HL-60 (cell line): ENCODE data around the gene CFAP92.

Experiments
- DNase-seq, 2 experiments: peaks; one replicate each; pipeline ENCODE4 v3.0.0-alpha.2; 2010 to 2020; ENCODE audit warnings: low read depth in 1 of 2, low spot score in 1 of 2
- H3K27ac ChIP-seq: fragments of 250-450 bp; sonication (Bioruptor Pico); replicated peaks from 2 replicates; pipeline ENCODE4 v1.5.1; 2020; ENCODE audit warnings: mild to moderate bottlenecking, moderate library complexity
- H3K27me3 ChIP-seq: fragments of 250-450 bp; sonication (Bioruptor Pico); 2 replicates; pipeline ENCODE4 v1.5.1; 2021; ENCODE audit warnings: mild to moderate bottlenecking, moderate library complexity; ENCODE audit not compliant: insufficient read depth, poor library complexity, severe bottlenecking
- H3K4me3 ChIP-seq: replicated peaks from 2 replicates; pipeline ENCODE4 v1.5.1; 2011; ENCODE audit warnings: mild to moderate bottlenecking, control low read depth, low read length; ENCODE audit not compliant: insufficient read depth
- CTCF ChIP-seq: IDR thresholded peaks from one replicate; pipeline ENCODE4 v1.5.1; 2011; ENCODE audit warnings: low read length, control low read depth, inconsistent platforms; ENCODE audit not compliant: insufficient read depth
- GABPA ChIP-seq: IDR thresholded peaks from 2 replicates; pipeline ENCODE4 v1.6.1; 2012; ENCODE audit warnings: low read depth
- POLR2AphosphoS5 ChIP-seq: IDR thresholded peaks from 2 replicates; pipeline ENCODE4 v1.6.1; 2012; ENCODE audit warnings: low read depth
- REST ChIP-seq: IDR thresholded peaks from 2 replicates; pipeline ENCODE4 v1.6.1; 2012; ENCODE audit warnings: low read depth; ENCODE audit not compliant: insufficient replicate concordance
- SPI1 ChIP-seq: IDR thresholded peaks from 2 replicates; pipeline ENCODE4 v1.6.1; 2012; ENCODE audit warnings: low read depth, mild to moderate bottlenecking, borderline replicate concordance

Gene CFAP92

GRCh38 chr3:129018271-129018670 is 24.4 kb upstream of the CFAP92 start:
- DNase-seq = no peak
- no peak overlapping the region for H3K4me3 ChIP-seq
- no peak overlapping the region for H3K27ac ChIP-seq
- no peak for TF ChIP-seq REST
- TF ChIP-seq GABPA = no peak
- no peak for TF ChIP-seq CTCF
- no peak for TF ChIP-seq POLR2AphosphoS5
- TF ChIP-seq SPI1 = no peak
- H3K27me3 ChIP-seq = no peaks in the 10 kb centered on the region

DNA sequence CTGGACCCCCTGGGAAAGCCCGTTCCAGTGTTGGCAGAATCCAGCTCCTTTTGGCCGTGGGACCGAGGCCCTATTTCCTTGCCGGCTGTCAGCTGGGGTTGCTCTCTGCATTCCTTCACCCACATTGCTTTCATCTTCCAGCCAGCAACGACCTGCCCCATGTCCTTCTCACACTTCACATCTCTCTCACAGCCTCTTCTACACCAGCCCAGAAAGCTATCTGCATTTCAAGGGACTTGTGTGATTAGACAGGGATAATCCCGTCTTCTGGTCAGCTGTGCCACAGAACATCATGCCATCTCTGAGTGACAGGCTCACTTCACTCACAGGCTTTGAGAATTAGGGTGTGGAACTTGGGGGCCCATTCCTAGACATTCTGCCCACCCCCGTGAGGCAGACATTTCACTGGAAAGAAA is 23.6 kb upstream of the CFAP92 start:
- Histone ChIP-seq H3K27me3 (no peaks in the 10 kb centered on the region), H3K27ac (no peak overlapping the region), H3K4me3 (no peak overlapping the region)
- no peak for DNase-seq
- no peak for TF ChIP-seq SPI1
- TF ChIP-seq CTCF = no peak
- TF ChIP-seq GABPA = no peak
- no peak for TF ChIP-seq POLR2AphosphoS5
- TF ChIP-seq REST = no peak

DNA sequence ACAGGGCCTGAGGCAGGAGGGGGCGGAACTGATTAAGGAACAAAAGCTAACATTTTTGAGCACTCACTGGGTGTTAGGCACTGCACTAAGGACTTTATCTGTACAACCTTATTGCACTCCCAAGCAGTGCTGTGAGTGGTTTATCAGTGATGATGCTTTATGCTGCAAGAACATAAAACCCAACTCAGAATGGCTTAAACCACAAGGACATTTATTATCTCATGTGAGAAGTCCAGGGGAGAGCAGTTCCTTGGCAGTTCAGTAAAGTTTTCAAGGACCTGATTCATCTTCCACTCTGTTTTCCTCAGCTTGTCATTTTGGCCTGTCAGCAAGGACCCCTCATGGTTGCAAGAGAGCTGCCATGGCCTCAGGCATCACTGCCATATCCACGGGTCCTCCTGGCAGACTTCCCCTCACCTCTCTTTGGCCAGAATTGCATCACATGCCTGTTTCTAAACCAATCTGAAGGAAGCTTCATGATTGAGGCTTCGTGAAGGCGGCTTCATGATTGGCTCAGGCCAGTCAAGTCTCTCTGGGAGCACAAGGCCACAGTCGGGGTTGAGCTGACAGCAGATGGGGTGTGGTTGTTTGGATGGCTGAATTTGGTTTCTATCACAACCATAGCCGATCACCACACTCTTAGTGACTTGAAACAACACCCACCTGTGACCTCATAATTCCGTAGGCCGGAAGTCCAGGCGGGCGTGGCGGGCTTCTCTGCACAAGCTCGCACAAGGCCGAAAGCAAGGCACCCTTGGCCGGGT is 23.0 kb upstream of the CFAP92 start:
- DNase-seq = no peak
- no peak overlapping the region for H3K27ac ChIP-seq
- no peaks in the 10 kb centered on the region for H3K27me3 ChIP-seq
- TF ChIP-seq POLR2AphosphoS5 (no peak), GABPA (no peak), SPI1 (no peak), REST (no peak), CTCF (no peak)
- H3K4me3 ChIP-seq = no peak overlapping the region
